Activated CD8-positive, alpha-beta T cell treated with anti-CD3 and anti-CD28 coated beads for 36 hours (primary cell): ENCODE data around the gene PRG2. TPM values are rescaled to one million over a fixed set of nuclear protein-coding genes. Genes with fewer than 3 reads are reported as not detected.

Source experiments
- ATAC-seq: fragments of 200-7000 bp; cut with Tn5 transposase; one replicate; pipeline ENCODE4 v1.10.0; 2021; ENCODE audit warnings: mild to moderate bottlenecking, moderate library complexity
- CTCF ChIA-PET: fragments of 350-600 bp; sonication (Branson Sonifier 250); formaldehyde crosslinking; loops from one replicate; lab custom pipeline; 2021; ENCODE audit warnings: antibody characterized with exemption; lab: Charles Lee
- POLR2A ChIA-PET: fragments of 350-600 bp; sonication (Branson Sonifier 250); formaldehyde crosslinking; loops from one replicate; lab custom pipeline; 2021; ENCODE audit warnings: antibody characterized with exemption; lab: Charles Lee
- DNase-seq: peaks from one replicate; pipeline ENCODE4 v3.0.0-alpha.2; 2020
- H3K27ac Mint-ChIP-seq: one replicate; pipeline ENCODE4 v1.8.0; 2021; ENCODE audit warnings: mild to moderate bottlenecking, mixed read lengths
- H3K27me3 Mint-ChIP-seq: one replicate; pipeline ENCODE4 v1.8.0; 2021; ENCODE audit warnings: mixed read lengths
- H3K36me3 Mint-ChIP-seq: one replicate; pipeline ENCODE4 v1.8.0; 2021; ENCODE audit warnings: low read depth, mixed read lengths
- H3K4me1 Mint-ChIP-seq: one replicate; pipeline ENCODE4 v1.8.0; 2021; ENCODE audit warnings: low read depth, mixed read lengths
- H3K4me3 Mint-ChIP-seq: one replicate; pipeline ENCODE4 v1.8.0; 2021; ENCODE audit warnings: mild to moderate bottlenecking, moderate library complexity, mixed read lengths
- H3K9me3 Mint-ChIP-seq: one replicate; pipeline ENCODE4 v1.8.0; 2021; ENCODE audit warnings: mixed read lengths
- intact Hi-C: fragments of 100-400 bp; cut with micrococcal nuclease; formaldehyde crosslinking; loops from one replicate; pipeline ENCODE4 v1.10.0; 2022
- total RNA-seq, 2 experiments: library from RNA; stranded (reverse); gene quantifications; one replicate each; pipeline ENCODE4 v1.2.3, GENCODE V29; 2021
- TF ChIP-seq, protein P1 (sequence below): fragments of 200-600 bp; IDR thresholded peaks from one replicate; pipeline ENCODE4 v1.8.0; 2022; ENCODE audit warnings: antibody characterized with exemption, mild to moderate bottlenecking

PRG2 gene
- total RNA-seq, 2 experiments from 2014 or later = 0.43 to 2.3 TPM

DNA sequence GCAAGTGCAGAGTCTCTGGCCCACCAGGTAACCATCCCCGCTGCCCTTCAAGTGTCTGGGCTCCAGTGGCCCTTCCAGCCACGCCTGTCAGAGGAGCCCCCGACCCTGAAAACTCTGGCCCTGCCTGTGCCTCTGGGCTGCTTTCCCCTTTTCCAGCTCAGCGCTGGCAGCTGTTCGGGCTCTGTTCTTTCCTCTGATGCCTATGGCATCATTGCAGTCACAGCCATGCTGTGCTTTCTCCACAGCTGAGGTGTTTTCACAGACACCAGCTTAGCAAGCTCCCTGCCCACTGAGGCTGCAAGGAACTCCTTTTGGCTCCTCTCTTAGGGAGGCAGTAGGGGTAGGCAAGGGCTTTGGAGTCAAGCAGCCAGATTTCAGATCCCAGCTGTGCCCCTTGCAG, 31.1 kb downstream of the PRG2 start:
- intact Hi-C loops = no loop called here
- ChIA-PET CTCF (interaction anchor here (0.7 to 2.9 kb wide), 3 partner anchors 9 to 441 kb away, joined by 3 to 17 read pairs (median 6); no protein-coding TSS in a partner anchor), POLR2A (interaction anchor here (0.8 to 1.1 kb wide), 2 partner anchors 41 to 46 kb away, joined by 3 read pairs; no protein-coding TSS in a partner anchor)
- ATAC-seq (no peak), DNase-seq (no peak)
- Mint-ChIP-seq H3K36me3 (no peaks in the 10 kb centered on the region), H3K27ac (no peak overlapping the region), H3K4me1 (no peaks in the 10 kb centered on the region), H3K27me3 (peaks cover 12% of the 10 kb centered on the region), H3K9me3 (no peaks in the 10 kb centered on the region), H3K4me3 (no peak overlapping the region)
- TF ChIP-seq, protein P1, sequence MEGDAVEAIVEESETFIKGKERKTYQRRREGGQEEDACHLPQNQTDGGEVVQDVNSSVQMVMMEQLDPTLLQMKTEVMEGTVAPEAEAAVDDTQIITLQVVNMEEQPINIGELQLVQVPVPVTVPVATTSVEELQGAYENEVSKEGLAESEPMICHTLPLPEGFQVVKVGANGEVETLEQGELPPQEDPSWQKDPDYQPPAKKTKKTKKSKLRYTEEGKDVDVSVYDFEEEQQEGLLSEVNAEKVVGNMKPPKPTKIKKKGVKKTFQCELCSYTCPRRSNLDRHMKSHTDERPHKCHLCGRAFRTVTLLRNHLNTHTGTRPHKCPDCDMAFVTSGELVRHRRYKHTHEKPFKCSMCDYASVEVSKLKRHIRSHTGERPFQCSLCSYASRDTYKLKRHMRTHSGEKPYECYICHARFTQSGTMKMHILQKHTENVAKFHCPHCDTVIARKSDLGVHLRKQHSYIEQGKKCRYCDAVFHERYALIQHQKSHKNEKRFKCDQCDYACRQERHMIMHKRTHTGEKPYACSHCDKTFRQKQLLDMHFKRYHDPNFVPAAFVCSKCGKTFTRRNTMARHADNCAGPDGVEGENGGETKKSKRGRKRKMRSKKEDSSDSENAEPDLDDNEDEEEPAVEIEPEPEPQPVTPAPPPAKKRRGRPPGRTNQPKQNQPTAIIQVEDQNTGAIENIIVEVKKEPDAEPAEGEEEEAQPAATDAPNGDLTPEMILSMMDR = no peak

DNA sequence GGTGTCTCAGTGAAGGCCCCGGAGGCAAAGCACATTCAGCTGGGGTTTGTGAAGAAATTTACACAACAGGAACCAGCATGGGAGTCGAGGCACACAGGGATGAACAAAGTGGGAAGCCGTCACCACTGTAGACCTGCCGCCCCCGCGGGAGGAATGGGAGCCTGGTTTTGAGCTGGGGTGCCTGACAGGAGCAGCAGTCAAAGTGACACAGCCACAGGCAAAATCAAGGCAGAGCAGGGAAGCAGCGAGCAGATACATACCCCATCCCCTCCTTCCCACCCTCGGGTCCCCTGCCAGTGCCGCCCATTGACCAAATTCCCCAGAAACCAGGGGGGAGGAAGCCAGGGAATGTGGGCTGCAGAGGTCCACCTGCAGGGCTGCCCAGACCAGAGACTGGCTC, 31.5 kb downstream of the PRG2 start:
- Mint-ChIP-seq H3K4me1 (no peaks in the 10 kb centered on the region), H3K9me3 (no peaks in the 10 kb centered on the region), H3K27me3 (peaks cover 13% of the 10 kb centered on the region), H3K4me3 (no peak overlapping the region), H3K27ac (no peak overlapping the region), H3K36me3 (no peaks in the 10 kb centered on the region)
- TF ChIP-seq, protein P1 = no peak
- ChIA-PET POLR2A (interaction anchor here (1.1 kb wide), 1 partner anchor 47 kb away, joined by 3 read pairs; no protein-coding TSS in a partner anchor), CTCF (interaction anchor here (0.7 to 2.9 kb wide), 4 partner anchors 9 to 442 kb away, joined by 3 to 17 read pairs (median 6); no protein-coding TSS in a partner anchor)
- no peak for DNase-seq
- intact Hi-C loops = no loop called here
- no peak for ATAC-seq

DNA sequence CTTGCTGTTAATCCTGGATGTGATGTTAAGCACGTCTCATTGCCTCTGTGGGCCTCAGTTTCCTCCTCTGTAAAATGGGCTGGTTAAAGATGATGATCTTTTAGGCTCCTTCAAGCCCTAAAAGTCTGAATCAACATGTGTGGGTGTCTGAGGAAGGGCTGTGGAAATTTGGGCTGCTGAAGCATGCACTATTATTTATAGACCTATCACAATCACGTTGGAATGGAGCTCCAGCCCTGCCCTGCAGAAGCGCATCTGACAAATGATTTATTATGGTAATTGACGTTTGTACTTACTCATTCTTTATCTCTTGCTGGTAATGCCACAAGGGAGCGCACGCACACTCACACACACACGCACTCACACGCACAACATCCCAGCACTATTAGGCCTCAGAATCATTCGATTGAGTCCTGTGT, 31.9 kb downstream of the PRG2 start:
- Mint-ChIP-seq H3K27me3 (peaks cover 13% of the 10 kb centered on the region), H3K36me3 (no peaks in the 10 kb centered on the region), H3K4me3 (no peak overlapping the region), H3K4me1 (no peaks in the 10 kb centered on the region), H3K27ac (no peak overlapping the region), H3K9me3 (no peaks in the 10 kb centered on the region)
- ATAC-seq (no peak), DNase-seq (no peak)
- ChIA-PET POLR2A (interaction anchor here (1.3 kb wide), 1 partner anchor 31 kb away, joined by 3 read pairs; no protein-coding TSS in a partner anchor), CTCF (interaction anchor here (1.6 to 2.9 kb wide), 2 partner anchors 8 to 13 kb away, joined by 5 to 17 read pairs; no protein-coding TSS in a partner anchor)
- TF ChIP-seq, protein P1 = no peak
- intact Hi-C loops = no loop called here

DNA sequence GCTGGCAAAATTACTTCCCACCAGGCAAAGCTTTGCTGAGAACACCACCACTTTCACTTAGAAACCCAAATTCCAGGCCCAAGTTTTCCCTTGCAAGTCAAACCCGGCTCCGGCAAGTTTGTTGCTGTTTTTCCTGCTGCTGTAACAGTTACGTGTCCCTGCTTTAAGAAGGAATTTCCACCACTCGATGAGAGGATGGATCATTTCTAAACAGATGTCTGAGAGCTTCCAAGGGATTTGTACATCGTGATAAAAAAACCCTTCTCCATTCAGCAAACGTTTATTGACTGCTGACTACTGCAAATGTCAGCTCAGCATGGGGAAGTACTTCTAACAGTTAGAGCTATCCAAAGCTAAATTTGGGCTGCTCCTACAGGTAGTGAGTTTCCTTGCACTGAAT, 32.6 kb downstream of the PRG2 start:
- CTCF ChIA-PET = interaction anchor here (1.6 kb wide), 1 partner anchor 12 kb away, joined by 5 read pairs; no protein-coding TSS in a partner anchor
- Mint-ChIP-seq H3K27ac (no peak overlapping the region), H3K27me3 (peaks cover 11% of the 10 kb centered on the region), H3K4me1 (no peaks in the 10 kb centered on the region), H3K4me3 (no peak overlapping the region), H3K9me3 (no peaks in the 10 kb centered on the region), H3K36me3 (no peaks in the 10 kb centered on the region)
- ATAC-seq (no peak), DNase-seq (no peak)
- TF ChIP-seq, protein P1 = no peak
- intact Hi-C loops = no loop called here
- POLR2A ChIA-PET = interaction anchor here (1.3 kb wide), 1 partner anchor 31 kb away, joined by 3 read pairs; no protein-coding TSS in a partner anchor

DNA sequence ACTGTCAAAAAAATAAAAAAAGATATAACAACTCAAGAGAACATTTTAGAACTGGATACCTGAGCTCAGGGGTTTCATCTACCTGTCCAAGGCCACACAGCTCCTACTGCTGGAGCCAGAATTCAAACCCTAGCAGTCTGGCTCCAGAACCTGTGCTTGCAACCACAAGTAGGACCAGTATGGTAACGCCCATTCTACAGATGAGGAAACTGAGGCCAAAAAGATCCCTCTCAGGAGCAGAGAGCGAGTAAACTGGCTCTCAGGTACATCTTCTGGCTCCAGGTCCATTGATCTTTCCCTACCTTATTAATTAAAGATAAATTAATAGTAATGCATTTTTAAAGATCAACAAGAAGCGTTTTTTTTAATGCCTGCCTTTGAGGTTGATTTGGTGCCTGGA, 33.1 kb downstream of the PRG2 start:
- DNase-seq (no peak), ATAC-seq (no peak)
- Mint-ChIP-seq H3K27me3 (peaks cover 11% of the 10 kb centered on the region), H3K27ac (no peak overlapping the region), H3K4me3 (no peak overlapping the region), H3K36me3 (no peaks in the 10 kb centered on the region), H3K4me1 (no peaks in the 10 kb centered on the region), H3K9me3 (no peaks in the 10 kb centered on the region)
- ChIA-PET POLR2A (interaction anchor here (1.3 kb wide), 1 partner anchor 32 kb away, joined by 3 read pairs; no protein-coding TSS in a partner anchor), CTCF (interaction anchor here (1.6 to 2.9 kb wide), 4 partner anchors 11 to 126 kb away, joined by 5 to 11 read pairs (median 6); no protein-coding TSS in a partner anchor)
- TF ChIP-seq, protein P1 = no peak
- intact Hi-C loops = no loop called here
